Uterus (tissue), 4 donors: ENCODE measurements around the gene ANKRD65. TPM values are rescaled to one million over a fixed set of nuclear protein-coding genes. Genes with fewer than 3 reads are reported as not detected.
"Not testable (repeated sequence)": the region's sequence is repeated elsewhere in the genome, so short reads cannot be mapped to it uniquely, and the experiment has no call there.

Experiments used
- DNase-seq, 2 donors: peaks; one replicate each; pipeline ENCODE4 v3.0.0-alpha.2; 2019 to 2020
- H3K27ac ChIP-seq, 2 donors: fragments of 200-600 bp; sonication (generic); 1 replicate in 1 of 2; 2 replicates in 1 of 2; pipeline ENCODE4 v1.5.1; 2016 to 2018
- H3K27me3 ChIP-seq, 2 donors: fragments of 200-600 bp; sonication (generic); one replicate each; pipeline ENCODE4 v1.5.1; 2018 to 2019; ENCODE audit warnings: control low read depth in 1 of 2
- H3K36me3 ChIP-seq, 2 donors: fragments of 200-600 bp; sonication (generic); one replicate each; pipeline ENCODE4 v1.5.1; 2019; ENCODE audit warnings: control low read depth in 1 of 2
- H3K4me1 ChIP-seq, 2 donors: fragments of 200-600 bp; sonication (generic); one replicate each; pipeline ENCODE4 v1.5.1; 2018 to 2019; ENCODE audit warnings: control low read depth in 1 of 2
- H3K4me3 ChIP-seq, 2 donors: fragments of 200-600 bp; sonication (generic); 1 replicate in 1 of 2; 2 replicates in 1 of 2; pipeline ENCODE4 v1.5.1; 2018 to 2019; ENCODE audit warnings: mild to moderate bottlenecking in 1 of 2
- H3K9me3 ChIP-seq, 2 donors: fragments of 200-600 bp; sonication (generic); one replicate each; pipeline ENCODE4 v1.5.1; 2019; ENCODE audit warnings: control low read depth in 1 of 2
- CTCF ChIP-seq, 4 experiments: fragments of 200-600 bp in 2 of 4; fragments of 450-650 bp in 2 of 4; sonication (generic) in 2 of 4; IDR thresholded peaks; one replicate each; pipeline ENCODE4 v1.5.1; 2016 to 2019; ENCODE audit warnings: antibody characterized with exemption in 4 of 4, mild to moderate bottlenecking in 2 of 4, moderate library complexity in 1 of 4
- POLR2A ChIP-seq, 2 donors: fragments of 450-650 bp; IDR thresholded peaks; one replicate each; pipeline ENCODE4 v1.6.1; 2016; ENCODE audit warnings: antibody characterized with exemption in 2 of 2, mild to moderate bottlenecking in 1 of 2, moderate library complexity in 1 of 2
- intact Hi-C: fragments of 100-400 bp; cut with DNase I; formaldehyde crosslinking; loops from one replicate; pipeline ENCODE4 v1.15.1; 2023; ENCODE audit warnings: low total_unique reads
- total RNA-seq, 4 donors: library from RNA; depleted of rRNA in 3 of 4; stranded (reverse); fragments of >200 nt in 3 of 4; gene quantifications; one replicate each; pipeline versions ENCODE4 v1.1.0 to v1.2.4, GENCODE V29; 2014 to 2023
- donor health status: DM: yes; HTN: yes; CAD: no.

Gene ANKRD65
- total RNA-seq, result 10 to 100 TPM in 2 of 4 donors, 1 to 10 TPM in 2; 1.3 to 20.0 (median 6.7) TPM

DNA sequence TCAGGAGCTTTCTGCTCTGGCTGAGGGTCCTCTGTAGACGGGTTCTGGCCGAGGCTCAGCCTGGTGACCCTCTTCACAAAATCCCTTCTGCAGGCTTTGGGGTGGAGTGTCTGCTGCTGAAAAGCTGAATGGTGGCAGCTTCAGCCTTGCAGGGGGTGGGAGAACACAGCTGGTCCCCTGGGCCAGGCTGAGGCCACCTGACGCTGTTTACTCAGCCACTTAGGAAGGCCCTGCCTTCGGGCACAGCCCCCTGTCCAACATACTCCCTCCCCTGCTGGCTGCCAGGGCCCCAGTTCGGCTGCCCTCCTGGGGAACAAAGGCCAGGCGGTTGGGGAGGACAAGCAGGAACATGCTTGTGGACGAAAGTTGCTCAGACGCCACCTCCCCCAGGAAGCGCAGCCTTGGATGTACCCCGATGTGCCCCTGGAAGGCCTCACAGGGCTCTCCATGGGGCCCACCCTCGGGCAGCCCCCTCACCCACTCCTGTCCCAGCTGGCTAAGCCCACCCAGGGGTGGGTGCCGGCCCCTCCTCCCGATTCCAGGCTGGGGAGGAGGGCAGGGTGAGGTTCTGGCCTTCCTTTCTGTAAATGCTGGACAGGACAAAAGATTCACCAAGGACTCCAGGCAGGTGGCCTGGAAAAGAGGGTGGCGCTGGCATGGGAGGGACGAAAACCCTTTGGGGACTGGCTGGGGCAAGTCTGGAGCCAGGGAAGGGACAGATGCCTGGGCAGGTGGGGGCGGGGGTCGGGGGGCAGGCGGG is at the start of gene ANKRD65:
Gene ANKRD65, minus strand, starts transcription at position 130 of the 760 bp plus-strand sequence. CDS start 271 bp downstream, outside the sequence.
- Histone ChIP-seq H3K27ac (peak within 1 kb of the TSS in 1 of 2 donors; percentile 58), H3K4me1 (no peaks in the 10 kb centered on the region), H3K9me3 (no peaks in the 10 kb centered on the region), H3K4me3 (peak within 1 kb of the TSS; percentile 16 to 28), H3K36me3 (no peaks in the 10 kb centered on the region), H3K27me3 (no peaks in the 10 kb centered on the region)
- intact Hi-C loops, result no loop called here
- DNase-seq, result no peak
- TF ChIP-seq POLR2A (IDR thresholded peaks at IDR 0.05) (no peak), CTCF (IDR thresholded peaks at IDR 0.05) (no peak)

DNA sequence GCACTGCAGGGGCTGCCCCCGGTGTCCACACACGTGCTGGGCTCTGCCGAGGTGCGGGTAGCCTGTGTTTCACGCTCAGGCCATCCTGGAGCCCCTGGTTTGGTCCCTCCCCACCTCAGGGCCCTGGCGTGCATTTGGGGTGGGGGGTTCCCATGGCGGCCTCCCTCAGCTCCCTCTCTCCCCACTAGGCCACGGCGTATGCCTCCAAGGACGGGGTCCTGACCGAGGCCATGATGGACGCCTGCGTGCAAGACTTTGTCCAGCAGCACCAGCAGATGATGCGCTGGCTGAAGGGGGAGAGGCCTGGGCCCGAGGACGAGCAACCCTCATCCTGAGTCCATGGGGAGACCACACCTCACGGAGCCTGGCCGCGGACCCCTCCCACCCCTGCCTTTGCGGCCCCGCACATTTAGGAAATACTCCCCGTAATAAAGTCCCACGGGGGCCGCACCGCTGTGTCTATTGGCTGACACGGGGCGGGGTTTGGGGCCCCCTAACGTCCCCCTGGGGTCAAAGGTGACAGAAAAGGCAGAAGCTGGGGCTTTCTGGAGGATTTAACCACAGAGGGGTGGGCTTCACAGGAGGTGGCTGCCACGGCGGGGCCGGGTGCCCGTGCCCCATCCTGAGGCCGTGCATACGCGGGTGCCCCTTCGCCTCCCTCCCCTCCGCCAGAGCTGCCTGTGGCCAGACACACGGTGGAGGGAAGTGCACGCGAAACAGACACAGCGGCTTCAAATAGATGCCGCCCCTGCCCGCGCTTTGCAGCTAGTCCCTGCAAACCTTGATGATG is 47.3 kb upstream of the ANKRD65 start:
- H3K4me3 ChIP-seq, H3K27ac ChIP-seq, H3K36me3 ChIP-seq, H3K4me1 ChIP-seq, DNase-seq, H3K27me3 ChIP-seq, H3K9me3 ChIP-seq, intact Hi-C loops: not testable (repeated sequence)

DNA sequence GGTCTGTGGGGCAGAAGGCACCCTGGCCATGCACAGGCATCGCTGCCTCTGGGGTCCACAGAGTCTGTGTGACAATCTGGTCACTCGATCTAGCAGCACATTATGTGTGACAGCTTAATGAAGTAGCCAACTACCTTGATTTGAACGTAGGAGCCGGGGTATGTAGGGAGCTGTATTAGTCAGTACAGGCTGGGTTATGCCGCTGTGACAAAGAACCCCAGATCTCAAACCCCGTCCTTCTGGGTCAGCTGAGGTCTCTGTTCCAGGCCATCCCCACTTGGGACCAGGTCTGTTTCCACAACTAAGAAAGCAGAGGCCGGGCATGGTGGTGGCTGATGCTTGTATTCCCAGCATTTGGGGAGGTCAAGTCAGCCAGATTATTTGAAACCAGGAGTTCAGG is 42.2 kb upstream of the ANKRD65 start:
- Histone ChIP-seq H3K4me3 (no peak overlapping the region), H3K27me3 (no peaks in the 10 kb centered on the region), H3K27ac (no peak overlapping the region), H3K4me1 (no peaks in the 10 kb centered on the region), H3K36me3 (no peaks in the 10 kb centered on the region), H3K9me3 (no peaks in the 10 kb centered on the region)
- intact Hi-C loops, result no loop called here
- no peak for DNase-seq
- TF ChIP-seq CTCF (IDR thresholded peaks at IDR 0.05), result no peak
- TF ChIP-seq POLR2A (IDR thresholded peaks at IDR 0.05), result no peak

GRCh38 chr1:1462318-1462966 is 41.4 kb upstream of the ANKRD65 start:
- H3K4me1 ChIP-seq, result no peaks in the 10 kb centered on the region
- H3K36me3 ChIP-seq, result no peaks in the 10 kb centered on the region
- TF ChIP-seq CTCF (IDR thresholded peaks at IDR 0.05) (no peak), POLR2A (IDR thresholded peaks at IDR 0.05) (no peak)
- H3K27ac ChIP-seq, result no peak overlapping the region
- peak overlapping the region in 1 of 2 donors; percentile 6 for H3K4me3 ChIP-seq
- no peak for DNase-seq
- intact Hi-C loops, result no loop called here
- H3K27me3 ChIP-seq, result no peaks in the 10 kb centered on the region
- H3K9me3 ChIP-seq, result no peaks in the 10 kb centered on the region

GRCh38 chr1:1461721-1462317 is 40.7 kb upstream of the ANKRD65 start:
- intact Hi-C loops, result no loop called here
- no peak for DNase-seq
- no peak for TF ChIP-seq POLR2A (IDR thresholded peaks at IDR 0.05)
- no peak for TF ChIP-seq CTCF (IDR thresholded peaks at IDR 0.05)
- Histone ChIP-seq H3K4me3 (no peak overlapping the region), H3K27me3 (no peaks in the 10 kb centered on the region), H3K36me3 (no peaks in the 10 kb centered on the region), H3K27ac (no peak overlapping the region), H3K9me3 (no peaks in the 10 kb centered on the region), H3K4me1 (no peaks in the 10 kb centered on the region)
